HG03095 (cell line): ENCODE results near the gene PNKP.
A peak's percentile ranks its signal among the peaks of the same experiment; 100 is the strongest.

Experiments
- ATAC-seq: cut with Tn5 transposase; IDR thresholded peaks from one replicate; pipeline ENCODE4 v1.9.1; 2021; ENCODE audit warnings: moderate library complexity; ENCODE audit not compliant: unreplicated experiment

Gene PNKP

GRCh38 chr19:49890349-49891311, 23.3 kb upstream of the PNKP start:
- no peak for ATAC-seq

GRCh38 chr19:49889687-49890348, 22.4 kb upstream of the PNKP start:
- no peak for ATAC-seq

GRCh38 chr19:49889038-49889686, 21.8 kb upstream of the PNKP start:
- no peak for ATAC-seq

GRCh38 chr19:49888510-49888824, 21.1 kb upstream of the PNKP start:
- no peak for ATAC-seq

- ATAC-seq: no peak
Observed at GRCh38 chr19:49887665-49888509, 20.5 kb upstream of the PNKP start.

- ATAC-seq: no peak
Observed at GRCh38 chr19:49887037-49887664, 19.8 kb upstream of the PNKP start.

GRCh38 chr19:49884760-49885159, 17.4 kb upstream of the PNKP start:
- ATAC-seq: no peak

- no peak for ATAC-seq
Observed at GRCh38 chr19:49884109-49884508, 16.7 kb upstream of the PNKP start.

- no peak for ATAC-seq
Observed at GRCh38 chr19:49883094-49883493, 15.7 kb upstream of the PNKP start.

GRCh38 chr19:49882643-49883042, 15.3 kb upstream of the PNKP start:
- ATAC-seq: no peak

GRCh38 chr19:49881672-49882394, 14.5 kb upstream of the PNKP start:
- ATAC-seq: no peak

GRCh38 chr19:49881186-49881585, 13.8 kb upstream of the PNKP start:
- no peak for ATAC-seq

- ATAC-seq: no peak
Observed at GRCh38 chr19:49880162-49880869, 12.9 kb upstream of the PNKP start.

- ATAC-seq: no peak
Observed at GRCh38 chr19:49879243-49879963, 12.0 kb upstream of the PNKP start.

- ATAC-seq: no peak
Observed at GRCh38 chr19:49878744-49879070, 11.3 kb upstream of the PNKP start.

- peak; percentile 44 for ATAC-seq
Observed at GRCh38 chr19:49877879-49878743, 10.7 kb upstream of the PNKP start.

- ATAC-seq: peak; percentile 61
Observed at GRCh38 chr19:49877020-49877878, 9.9 kb upstream of the PNKP start, which contains the start of the genes AKT1S1 and TBC1D17. TSS of gene AKT1S1 (minus strand) at chr19:49877355. CDS start at chr19:49873295, 4,060 bp downstream. TSS of gene TBC1D17 (plus strand) at chr19:49877702. CDS start at chr19:49877724, 22 bp downstream.
